ENCODE results near the gene CTSW. TPM values are rescaled to one million over a fixed set of nuclear protein-coding genes. Genes with fewer than 3 reads are reported as not detected.

Gene CTSW
- total RNA-seq, 1 experiment from 2014 or later, result not detected

DNA sequence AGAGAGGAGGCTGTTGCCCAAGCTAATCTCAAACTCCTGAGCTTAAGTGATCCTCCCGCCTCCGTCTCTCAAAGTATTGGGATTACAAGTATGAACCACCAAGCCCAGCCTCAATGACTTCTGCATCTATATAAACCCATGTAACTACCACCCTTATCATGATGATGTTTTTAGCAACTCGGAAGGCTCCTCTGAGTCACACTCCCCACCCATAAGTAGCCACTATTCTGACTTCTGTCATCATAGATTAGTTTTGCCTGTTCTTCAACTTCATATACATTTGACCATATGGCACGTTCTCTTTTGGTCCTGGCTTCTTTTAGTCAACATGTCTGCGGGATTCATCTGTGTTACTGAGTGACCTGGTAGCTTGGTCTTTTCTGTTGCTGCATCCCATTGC is 27.0 kb downstream of the CTSW start (continued):
- no peak for TF ChIP-seq HMGA2 (CRISPR knock-in tag; IDR thresholded peaks at IDR 0.05)
- TF ChIP-seq ZNF121 (CRISPR knock-in tag; IDR thresholded peaks at IDR 0.05), result no peak
- TF ChIP-seq, protein P1, sequence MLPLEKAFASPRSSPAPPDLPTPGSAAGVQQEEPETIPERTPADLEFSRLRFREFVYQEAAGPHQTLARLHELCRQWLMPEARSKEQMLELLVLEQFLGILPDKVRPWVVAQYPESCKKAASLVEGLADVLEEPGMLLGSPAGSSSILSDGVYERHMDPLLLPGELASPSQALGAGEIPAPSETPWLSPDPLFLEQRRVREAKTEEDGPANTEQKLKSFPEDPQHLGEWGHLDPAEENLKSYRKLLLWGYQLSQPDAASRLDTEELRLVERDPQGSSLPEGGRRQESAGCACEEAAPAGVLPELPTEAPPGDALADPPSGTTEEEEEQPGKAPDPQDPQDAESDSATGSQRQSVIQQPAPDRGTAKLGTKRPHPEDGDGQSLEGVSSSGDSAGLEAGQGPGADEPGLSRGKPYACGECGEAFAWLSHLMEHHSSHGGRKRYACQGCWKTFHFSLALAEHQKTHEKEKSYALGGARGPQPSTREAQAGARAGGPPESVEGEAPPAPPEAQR (CRISPR knock-in tag; IDR thresholded peaks at IDR 0.05), result no peak
- no peak for TF ChIP-seq ZBTB21 (CRISPR knock-in tag; IDR thresholded peaks at IDR 0.05; ENCODE audit: borderline replicate concordance)
- no peak for TF ChIP-seq CBFB (CRISPR knock-in tag; IDR thresholded peaks at IDR 0.05; ENCODE audit: low read depth)

DNA sequence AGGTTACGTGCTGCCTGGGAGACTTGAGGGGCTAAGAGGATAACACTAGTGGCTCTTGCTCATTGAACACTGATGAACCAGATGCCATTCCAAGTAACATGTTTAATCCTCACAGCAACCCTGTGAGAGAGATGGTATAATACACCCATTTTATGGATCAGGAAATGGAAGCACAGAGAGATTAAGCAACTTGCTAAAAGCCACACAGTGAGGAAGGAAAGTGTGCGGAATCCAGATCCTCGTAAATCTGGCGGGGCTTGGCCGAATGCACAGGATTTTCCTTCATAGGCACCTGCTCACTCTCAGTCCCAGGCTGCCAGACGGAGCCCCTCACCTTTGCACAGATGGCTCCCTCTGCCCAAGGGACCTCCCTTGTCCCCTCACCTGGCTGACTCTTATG is 28.2 kb downstream of the CTSW start:
- H3K27ac Mint-ChIP-seq, result no peak overlapping the region
- ATAC-seq, result no peak
- ChIA-PET CTCF (interaction anchor here (1.0 to 2.1 kb wide), 5 partner anchors 17 to 48 kb away, joined by 3 to 15 read pairs (median 4); partner anchors contain the start of genes CCDC85B, FIBP and MUS81), POLR2A (interaction anchor here (0.6 kb wide), 2 partner anchors 17 to 93 kb away, joined by 3 to 5 read pairs; no protein-coding TSS in a partner anchor)
- no peaks in the 10 kb centered on the region for H3K36me3 Mint-ChIP-seq
- H3K4me1 Mint-ChIP-seq, result peaks cover 5% of the 10 kb centered on the region
- H3K4me3 Mint-ChIP-seq, result no peak overlapping the region
- no peaks in the 10 kb centered on the region for H3K9me3 Mint-ChIP-seq
- DNase-seq (ENCODE audit: low spot score), result no peak
- TF ChIP-seq MXD4 (CRISPR knock-in tag; IDR thresholded peaks at IDR 0.05; ENCODE audit: borderline replicate concordance) (no peak), ELF4 (CRISPR knock-in tag; IDR thresholded peaks at IDR 0.05; ENCODE audit: low read depth) (no peak), ZNF317 (CRISPR knock-in tag; IDR thresholded peaks at IDR 0.05; ENCODE audit: borderline replicate concordance, low read depth) (no peak), NFYB (CRISPR knock-in tag; conservative IDR thresholded peaks at IDR 0.05; ENCODE audit: low read depth) (no peak), ZNF423 (CRISPR knock-in tag; IDR thresholded peaks at IDR 0.05) (no peak), ZNF416 (CRISPR knock-in tag; IDR thresholded peaks at IDR 0.05) (no peak), MYBL2 (CRISPR knock-in tag; IDR thresholded peaks at IDR 0.05) (no peak), NR1H2 (CRISPR knock-in tag; IDR thresholded peaks at IDR 0.05) (no peak), ZBTB21 (CRISPR knock-in tag; IDR thresholded peaks at IDR 0.05; ENCODE audit: borderline replicate concordance) (no peak)
- TF ChIP-seq, protein P2, sequence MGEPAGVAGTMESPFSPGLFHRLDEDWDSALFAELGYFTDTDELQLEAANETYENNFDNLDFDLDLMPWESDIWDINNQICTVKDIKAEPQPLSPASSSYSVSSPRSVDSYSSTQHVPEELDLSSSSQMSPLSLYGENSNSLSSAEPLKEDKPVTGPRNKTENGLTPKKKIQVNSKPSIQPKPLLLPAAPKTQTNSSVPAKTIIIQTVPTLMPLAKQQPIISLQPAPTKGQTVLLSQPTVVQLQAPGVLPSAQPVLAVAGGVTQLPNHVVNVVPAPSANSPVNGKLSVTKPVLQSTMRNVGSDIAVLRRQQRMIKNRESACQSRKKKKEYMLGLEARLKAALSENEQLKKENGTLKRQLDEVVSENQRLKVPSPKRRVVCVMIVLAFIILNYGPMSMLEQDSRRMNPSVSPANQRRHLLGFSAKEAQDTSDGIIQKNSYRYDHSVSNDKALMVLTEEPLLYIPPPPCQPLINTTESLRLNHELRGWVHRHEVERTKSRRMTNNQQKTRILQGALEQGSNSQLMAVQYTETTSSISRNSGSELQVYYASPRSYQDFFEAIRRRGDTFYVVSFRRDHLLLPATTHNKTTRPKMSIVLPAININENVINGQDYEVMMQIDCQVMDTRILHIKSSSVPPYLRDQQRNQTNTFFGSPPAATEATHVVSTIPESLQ (CRISPR knock-in tag; IDR thresholded peaks at IDR 0.05), result no peak
- TF ChIP-seq, protein P3, sequence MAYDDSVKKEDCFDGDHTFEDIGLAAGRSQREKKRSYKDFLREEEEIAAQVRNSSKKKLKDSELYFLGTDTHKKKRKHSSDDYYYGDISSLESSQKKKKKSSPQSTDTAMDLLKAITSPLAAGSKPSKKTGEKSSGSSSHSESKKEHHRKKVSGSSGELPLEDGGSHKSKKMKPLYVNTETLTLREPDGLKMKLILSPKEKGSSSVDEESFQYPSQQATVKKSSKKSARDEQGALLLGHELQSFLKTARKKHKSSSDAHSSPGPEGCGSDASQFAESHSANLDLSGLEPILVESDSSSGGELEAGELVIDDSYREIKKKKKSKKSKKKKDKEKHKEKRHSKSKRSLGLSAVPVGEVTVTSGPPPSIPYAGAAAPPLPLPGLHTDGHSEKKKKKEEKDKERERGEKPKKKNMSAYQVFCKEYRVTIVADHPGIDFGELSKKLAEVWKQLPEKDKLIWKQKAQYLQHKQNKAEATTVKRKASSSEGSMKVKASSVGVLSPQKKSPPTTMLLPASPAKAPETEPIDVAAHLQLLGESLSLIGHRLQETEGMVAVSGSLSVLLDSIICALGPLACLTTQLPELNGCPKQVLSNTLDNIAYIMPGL (CRISPR knock-in tag; IDR thresholded peaks at IDR 0.05), result no peak
- TF ChIP-seq, protein P4, sequence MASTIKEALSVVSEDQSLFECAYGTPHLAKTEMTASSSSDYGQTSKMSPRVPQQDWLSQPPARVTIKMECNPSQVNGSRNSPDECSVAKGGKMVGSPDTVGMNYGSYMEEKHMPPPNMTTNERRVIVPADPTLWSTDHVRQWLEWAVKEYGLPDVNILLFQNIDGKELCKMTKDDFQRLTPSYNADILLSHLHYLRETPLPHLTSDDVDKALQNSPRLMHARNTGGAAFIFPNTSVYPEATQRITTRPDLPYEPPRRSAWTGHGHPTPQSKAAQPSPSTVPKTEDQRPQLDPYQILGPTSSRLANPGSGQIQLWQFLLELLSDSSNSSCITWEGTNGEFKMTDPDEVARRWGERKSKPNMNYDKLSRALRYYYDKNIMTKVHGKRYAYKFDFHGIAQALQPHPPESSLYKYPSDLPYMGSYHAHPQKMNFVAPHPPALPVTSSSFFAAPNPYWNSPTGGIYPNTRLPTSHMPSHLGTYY (CRISPR knock-in tag; IDR thresholded peaks at IDR 0.05), result no peak
- TF ChIP-seq, protein P5, sequence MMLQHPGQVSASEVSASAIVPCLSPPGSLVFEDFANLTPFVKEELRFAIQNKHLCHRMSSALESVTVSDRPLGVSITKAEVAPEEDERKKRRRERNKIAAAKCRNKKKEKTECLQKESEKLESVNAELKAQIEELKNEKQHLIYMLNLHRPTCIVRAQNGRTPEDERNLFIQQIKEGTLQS (CRISPR knock-in tag; conservative IDR thresholded peaks at IDR 0.05), result no peak
- TF ChIP-seq, protein P6, sequence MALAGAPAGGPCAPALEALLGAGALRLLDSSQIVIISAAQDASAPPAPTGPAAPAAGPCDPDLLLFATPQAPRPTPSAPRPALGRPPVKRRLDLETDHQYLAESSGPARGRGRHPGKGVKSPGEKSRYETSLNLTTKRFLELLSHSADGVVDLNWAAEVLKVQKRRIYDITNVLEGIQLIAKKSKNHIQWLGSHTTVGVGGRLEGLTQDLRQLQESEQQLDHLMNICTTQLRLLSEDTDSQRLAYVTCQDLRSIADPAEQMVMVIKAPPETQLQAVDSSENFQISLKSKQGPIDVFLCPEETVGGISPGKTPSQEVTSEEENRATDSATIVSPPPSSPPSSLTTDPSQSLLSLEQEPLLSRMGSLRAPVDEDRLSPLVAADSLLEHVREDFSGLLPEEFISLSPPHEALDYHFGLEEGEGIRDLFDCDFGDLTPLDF (CRISPR knock-in tag; IDR thresholded peaks at IDR 0.05), result no peak
- TF ChIP-seq, protein P7, sequence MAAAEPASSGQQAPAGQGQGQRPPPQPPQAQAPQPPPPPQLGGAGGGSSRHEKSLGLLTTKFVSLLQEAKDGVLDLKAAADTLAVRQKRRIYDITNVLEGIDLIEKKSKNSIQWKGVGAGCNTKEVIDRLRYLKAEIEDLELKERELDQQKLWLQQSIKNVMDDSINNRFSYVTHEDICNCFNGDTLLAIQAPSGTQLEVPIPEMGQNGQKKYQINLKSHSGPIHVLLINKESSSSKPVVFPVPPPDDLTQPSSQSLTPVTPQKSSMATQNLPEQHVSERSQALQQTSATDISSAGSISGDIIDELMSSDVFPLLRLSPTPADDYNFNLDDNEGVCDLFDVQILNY (CRISPR knock-in tag; IDR thresholded peaks at IDR 0.05), result no peak
- TF ChIP-seq, protein P8, sequence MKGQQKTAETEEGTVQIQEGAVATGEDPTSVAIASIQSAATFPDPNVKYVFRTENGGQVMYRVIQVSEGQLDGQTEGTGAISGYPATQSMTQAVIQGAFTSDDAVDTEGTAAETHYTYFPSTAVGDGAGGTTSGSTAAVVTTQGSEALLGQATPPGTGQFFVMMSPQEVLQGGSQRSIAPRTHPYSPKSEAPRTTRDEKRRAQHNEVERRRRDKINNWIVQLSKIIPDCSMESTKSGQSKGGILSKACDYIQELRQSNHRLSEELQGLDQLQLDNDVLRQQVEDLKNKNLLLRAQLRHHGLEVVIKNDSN (CRISPR knock-in tag; IDR thresholded peaks at IDR 0.05), result no peak
- TF ChIP-seq, protein P9, sequence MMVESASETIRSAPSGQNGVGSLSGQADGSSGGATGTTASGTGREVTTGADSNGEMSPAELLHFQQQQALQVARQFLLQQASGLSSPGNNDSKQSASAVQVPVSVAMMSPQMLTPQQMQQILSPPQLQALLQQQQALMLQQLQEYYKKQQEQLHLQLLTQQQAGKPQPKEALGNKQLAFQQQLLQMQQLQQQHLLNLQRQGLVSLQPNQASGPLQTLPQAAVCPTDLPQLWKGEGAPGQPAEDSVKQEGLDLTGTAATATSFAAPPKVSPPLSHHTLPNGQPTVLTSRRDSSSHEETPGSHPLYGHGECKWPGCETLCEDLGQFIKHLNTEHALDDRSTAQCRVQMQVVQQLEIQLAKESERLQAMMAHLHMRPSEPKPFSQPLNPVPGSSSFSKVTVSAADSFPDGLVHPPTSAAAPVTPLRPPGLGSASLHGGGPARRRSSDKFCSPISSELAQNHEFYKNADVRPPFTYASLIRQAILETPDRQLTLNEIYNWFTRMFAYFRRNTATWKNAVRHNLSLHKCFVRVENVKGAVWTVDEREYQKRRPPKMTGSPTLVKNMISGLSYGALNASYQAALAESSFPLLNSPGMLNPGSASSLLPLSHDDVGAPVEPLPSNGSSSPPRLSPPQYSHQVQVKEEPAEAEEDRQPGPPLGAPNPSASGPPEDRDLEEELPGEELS (CRISPR knock-in tag; IDR thresholded peaks at IDR 0.05), result no peak
- H3K27me3 Mint-ChIP-seq (ENCODE audit: low read depth), result peaks cover 50% of the 10 kb centered on the region
